ENCODE measurements around the gene TERT.
A peak's percentile ranks its signal among the peaks of the same experiment; 100 is the strongest.
"Not testable (repeated sequence)": the region's sequence is repeated elsewhere in the genome, so short reads cannot be mapped to it uniquely, and the experiment has no call there.

The TERT gene

DNA sequence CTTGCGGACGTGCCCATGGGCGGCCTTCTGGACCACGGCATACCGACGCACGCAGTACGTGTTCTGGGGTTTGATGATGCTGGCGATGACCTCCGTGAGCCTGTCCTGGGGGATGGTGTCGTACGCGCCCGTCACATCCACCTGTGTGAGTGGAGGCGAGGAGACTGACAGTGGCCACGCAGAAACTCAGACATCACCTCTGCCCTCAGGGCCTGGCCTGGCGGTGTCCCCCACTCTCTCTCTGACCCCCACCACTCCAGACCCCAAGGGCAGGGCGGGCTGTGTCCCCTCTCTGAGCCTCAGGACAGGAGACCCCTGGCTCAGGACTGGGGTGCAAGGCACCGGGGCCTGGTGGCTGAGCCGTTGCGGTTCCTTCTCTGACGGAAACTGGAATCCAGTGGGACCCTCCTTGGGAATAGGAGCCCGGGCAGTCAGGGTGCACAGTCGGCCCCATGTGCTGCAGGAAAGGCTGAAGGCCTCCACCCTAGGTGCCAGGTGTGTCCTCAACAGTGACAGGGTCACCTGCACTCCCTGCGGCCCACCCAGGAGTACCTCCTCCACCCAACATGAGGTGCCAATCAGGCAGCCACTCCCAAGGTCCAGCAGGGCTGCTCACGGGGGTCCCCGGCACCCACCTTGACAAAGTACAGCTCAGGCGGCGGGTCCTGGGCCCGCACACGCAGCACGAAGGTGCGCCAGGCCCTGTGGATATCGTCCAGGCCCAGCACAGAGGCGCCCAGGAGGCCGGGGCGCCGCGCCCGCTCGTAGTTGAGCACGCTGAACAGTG, 16.0 kb downstream of the TERT start:
- DNase-seq (ENCODE audit: low spot score): no peak

- no peak for DNase-seq (ENCODE audit: low spot score)
Observed at GRCh38 chr5:1278216-1278615, 16.7 kb downstream of the TERT start.

GRCh38 chr5:1277781-1278180, 17.1 kb downstream of the TERT start:
- DNase-seq (ENCODE audit: low spot score): no peak

GRCh38 chr5:1277331-1277730, 17.5 kb downstream of the TERT start:
- no peak for DNase-seq (ENCODE audit: low spot score)

DNA sequence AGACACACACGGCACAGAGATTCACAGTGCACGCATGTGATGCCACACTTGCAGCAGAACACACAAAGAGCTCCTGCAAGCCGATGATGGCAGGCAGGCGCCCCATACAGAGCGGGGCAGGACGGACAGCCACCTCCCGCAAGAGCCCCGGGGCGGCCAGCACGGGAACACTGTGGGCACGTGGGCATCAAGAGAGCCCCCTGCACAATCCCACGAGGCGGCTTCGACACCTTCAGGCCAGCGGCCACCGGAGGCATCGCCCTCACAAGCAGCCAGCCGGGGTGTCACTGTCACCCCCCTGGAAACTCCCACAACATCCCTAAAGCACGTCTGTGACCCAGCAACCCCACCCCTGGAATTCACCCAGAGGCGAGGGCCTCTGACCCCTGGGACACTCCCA, 17.9 kb downstream of the TERT start:
- no peak for DNase-seq (ENCODE audit: low spot score)

DNA sequence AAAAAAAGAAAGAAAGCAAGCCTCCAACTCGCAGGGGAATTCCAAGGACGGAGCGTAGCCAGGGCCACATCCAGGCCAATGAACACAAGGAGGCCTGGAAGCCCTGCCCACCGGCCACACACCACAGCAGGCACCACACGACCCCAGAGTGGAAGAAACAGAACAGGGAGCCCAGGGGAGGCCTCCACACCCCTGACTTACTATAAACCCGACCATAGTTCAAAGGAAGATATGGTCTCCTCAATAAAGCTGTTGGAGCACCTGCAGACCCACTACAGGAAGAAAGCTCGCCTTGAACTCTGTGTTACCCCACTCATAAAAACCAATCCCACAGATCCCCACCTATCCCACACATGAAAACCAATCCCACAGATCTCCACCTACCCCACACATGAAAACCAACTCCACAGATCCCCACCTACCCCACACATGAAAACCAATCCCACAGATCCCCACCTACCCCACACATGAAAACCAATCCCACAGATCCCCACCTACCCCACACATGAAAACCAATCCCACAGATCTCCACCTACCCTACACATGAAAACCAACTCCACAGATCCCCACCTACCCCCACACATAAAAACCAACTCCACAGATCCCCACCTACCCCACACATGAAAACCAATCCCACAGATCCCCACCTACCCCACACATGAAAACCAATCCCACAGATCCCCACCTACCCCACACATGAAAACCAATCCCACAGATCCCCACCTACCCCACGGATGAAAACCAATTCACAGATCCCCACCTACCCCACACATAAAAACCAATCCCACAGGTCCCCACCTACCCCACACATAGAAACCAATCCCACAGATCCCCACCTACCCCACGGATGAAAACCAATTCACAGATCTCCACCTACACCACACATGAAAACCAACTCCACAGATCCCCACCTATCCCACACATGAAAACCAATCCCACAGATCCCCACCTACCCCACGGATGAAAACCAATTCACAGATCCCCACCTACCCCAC, 19.2 kb downstream of the TERT start:
- DNase-seq (ENCODE audit: low spot score): not testable (repeated sequence)

- DNase-seq (ENCODE audit: low spot score): no peak
Observed at GRCh38 chr5:1274471-1274870, 20.4 kb downstream of the TERT start.

GRCh38 chr5:1273745-1274144, 21.1 kb downstream of the TERT start:
- DNase-seq (ENCODE audit: low spot score): no peak

DNA sequence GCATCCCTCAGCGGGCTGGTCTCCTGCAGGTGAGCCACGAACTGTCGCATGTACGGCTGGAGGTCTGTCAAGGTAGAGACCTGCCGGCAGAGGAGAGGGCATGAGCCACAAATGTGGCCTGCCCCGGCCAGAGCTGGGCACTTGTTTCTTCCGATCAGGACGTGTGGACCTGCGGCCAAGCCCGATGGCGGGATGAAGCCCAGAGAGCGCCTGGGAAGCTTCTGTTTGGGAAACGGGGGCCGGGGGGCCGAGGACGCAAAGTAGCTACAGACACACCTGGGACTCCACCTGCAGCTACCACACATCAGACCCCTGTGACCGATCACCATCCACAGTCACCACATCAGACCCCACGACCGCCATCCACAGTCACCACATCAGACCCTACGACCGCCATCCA, 22.7 kb downstream of the TERT start:
- DNase-seq (ENCODE audit: low spot score): no peak

DNA sequence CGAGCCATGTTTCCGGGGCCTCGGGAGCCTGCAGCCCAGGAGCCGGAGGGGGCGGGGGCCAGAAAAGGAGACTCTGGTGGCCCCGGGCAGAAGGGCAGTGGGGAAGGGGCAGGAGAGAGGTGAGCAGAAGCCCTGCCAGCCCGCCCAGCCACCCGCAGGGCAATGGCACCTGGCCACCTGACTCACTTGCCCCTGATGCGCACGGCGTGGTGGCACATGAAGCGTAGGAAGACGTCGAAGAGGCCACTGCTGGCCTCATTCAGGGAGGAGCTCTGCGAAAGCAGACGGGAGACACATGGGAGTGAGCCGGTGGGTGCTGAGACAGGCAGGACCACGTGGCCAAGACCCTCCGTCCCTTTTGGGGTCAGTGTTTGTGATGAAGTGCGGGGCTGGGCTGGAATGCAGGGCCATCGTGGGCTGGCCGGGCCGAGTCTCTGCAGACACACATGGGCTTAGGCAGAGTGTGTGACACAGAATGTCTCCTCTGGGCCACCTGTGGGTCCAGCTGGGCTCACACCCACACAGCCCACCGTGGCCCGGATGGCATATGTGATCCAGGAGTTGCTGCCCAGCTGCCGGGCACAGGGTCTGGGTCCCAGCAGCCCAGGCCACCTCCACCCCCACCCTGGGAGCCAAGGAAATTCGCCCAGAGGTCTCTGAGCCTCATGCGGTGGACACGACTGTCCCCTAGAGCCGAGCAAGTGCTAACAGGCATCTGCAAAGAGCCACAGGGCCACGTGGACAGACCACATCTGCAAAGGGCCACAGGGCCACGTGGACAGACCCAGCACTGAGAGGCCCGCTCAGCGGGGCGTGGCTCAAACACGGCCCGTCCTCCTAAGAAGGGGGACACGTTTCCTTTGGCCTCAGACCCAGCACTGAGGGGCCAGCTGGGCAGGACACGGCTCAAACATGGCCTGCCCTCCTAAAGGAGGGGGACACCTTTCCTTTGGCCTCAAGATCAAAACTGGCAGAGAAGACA, 23.6 kb downstream of the TERT start:
- DNase-seq (ENCODE audit: low spot score): no peak

GRCh38 chr5:1270426-1270825, 24.4 kb downstream of the TERT start:
- no peak for DNase-seq (ENCODE audit: low spot score)

DNA sequence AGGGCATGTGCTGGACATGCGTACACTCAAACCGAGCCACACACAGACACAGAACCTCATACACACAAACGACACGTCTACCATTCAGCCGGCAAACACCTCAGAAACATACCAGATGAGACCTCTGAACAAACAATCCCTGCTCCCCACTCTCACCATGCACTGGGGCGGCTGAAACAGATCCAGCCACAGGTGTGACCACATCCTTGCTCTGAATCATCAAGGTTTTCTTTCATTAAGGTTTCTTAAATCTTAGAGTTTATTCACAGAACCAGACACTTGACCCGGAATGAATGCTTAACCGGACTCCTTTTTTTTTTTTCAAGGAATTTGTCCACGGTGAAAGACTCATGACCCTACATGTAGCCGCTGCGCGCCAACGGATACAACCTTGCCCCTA, 26.2 kb downstream of the TERT start:
- no peak for DNase-seq (ENCODE audit: low spot score)

GRCh38 chr5:1268056-1268455, 26.8 kb downstream of the TERT start:
- no peak for DNase-seq (ENCODE audit: low spot score)

DNA sequence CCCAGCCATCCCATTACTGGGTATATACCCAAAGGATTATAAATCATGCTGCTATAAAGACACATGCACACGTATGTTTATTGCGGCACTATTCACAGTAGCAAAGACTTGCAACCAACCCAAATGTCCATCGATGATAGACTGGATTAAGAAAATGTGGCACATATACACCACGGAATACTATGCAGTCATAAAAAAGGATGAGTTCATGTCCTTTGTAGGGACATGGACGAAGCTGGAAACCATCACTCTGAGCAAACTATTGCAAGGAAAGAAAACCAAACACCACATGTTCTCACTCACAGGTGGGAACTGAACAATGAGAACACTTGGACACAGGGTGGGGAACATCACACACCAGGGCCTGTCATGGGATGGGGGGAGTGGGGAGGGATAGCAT, 27.4 kb downstream of the TERT start:
- DNase-seq (ENCODE audit: low spot score): not testable (repeated sequence)

DNA sequence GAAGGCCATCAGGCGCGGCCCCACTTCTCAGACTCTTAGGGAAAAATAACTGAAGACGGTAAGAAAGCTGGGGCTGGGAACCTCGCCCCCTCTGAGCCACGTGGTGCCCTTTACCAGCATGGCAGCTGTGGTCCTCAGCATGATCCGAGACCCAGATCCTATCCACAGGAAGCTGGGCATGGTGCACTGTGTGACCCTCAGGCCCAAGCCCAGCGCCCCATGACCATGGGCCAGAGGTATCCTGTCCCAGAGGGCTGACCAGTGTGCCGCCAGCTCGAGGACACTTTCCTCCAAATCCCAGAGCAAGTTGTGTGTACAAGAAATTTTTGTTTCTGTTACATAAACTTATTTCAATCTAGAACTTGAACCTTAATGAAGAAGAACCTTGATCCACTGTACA, 28.1 kb downstream of the TERT start:
- DNase-seq (ENCODE audit: low spot score): no peak

DNA sequence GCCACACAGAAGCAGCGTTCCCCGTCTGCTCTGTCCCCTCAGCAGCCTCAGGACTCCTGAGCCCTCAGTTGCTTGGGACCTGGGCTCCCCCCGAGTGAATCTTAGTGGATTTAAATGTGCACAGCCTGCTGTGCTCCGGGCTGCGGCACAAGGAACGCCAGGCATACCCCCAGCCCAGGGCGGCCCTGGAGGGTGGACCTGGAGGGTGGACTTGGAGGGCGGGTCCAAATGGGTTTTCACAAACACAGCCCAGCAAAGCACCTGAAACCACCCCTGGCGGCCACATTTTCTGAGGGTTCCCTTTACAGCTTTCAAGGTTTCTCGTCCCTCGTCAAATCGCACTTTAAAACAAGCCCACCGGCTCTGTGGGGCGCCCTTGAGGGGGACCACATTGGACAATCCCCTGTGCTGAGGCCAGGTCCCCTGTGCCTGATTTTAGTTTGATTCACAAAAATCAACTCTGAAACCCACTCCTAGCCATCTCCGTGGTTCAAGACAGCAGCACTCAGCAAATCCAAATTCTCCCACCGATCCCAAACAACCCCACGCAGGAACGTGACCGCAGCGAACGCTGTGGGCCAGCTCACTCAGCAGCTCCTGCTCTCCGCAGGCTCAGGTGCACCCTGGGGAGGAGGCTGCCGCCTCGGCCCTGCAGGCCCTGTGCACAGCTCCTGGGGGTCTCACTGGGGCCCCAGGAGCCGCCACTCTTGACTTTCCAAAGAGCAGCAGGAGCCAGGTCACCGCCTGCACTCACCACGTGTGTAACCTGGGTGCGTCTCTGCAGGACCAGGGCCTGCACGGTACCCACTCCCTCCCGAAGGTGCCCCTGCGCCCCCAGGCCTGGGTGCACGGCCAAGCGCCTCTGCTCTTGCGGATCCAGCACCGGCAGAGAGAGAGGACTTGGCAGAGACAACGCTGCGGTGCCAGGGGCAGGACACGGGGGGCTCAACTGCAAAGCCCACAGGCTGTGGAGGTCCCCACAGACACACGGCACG, 29.1 kb downstream of the TERT start:
- DNase-seq (ENCODE audit: low spot score): no peak

- DNase-seq (ENCODE audit: low spot score): no peak
Observed at GRCh38 chr5:1265026-1265425, 29.8 kb downstream of the TERT start.

DNA sequence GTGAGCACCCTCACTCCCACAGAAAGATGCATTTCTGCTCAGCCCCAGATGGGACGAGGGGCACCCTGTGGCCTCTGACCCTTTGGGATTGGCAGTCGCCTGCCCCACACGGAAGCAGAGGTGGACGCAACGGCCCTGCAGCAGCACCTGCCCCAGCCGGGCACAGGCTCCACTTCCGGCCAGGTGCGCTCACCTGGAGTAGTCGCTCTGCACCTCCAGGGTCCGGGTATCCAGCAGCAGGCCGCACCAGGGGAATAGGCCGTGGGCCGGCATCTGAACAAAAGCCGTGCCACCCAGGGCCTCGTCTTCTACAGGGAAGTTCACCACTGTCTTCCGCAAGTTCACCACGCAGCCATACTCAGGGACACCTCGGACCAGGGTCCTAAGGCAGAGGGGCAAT, 30.7 kb downstream of the TERT start:
- no peak for DNase-seq (ENCODE audit: low spot score)

- peak; percentile 5 for DNase-seq (ENCODE audit: low spot score)
Observed at GRCh38 chr5:1262381-1262780, 32.5 kb downstream of the TERT start.

DNA sequence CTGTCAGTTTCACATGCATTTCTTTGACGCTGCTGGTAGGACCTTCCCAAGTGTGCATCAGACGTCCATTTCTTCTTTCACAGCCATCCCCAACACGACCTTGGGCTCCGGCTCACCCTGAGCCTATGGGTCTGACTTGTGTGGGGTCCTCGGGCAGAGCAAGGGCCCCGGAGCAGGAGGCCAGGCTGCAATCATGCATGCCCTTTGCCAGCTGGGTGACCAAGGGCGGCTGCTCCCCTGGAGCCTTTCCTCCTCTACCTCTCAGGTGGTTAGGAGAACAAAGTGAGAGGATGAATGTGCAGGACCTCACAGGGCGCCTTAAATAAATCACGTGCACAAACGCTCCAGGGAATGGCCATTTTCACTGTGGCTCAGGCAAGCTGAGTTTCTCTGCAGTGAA, 33.2 kb downstream of the TERT start:
- no peak for DNase-seq (ENCODE audit: low spot score)
